GM21717 (cell line): ENCODE measurements around the gene DBH.

Experiments used
- ATAC-seq: cut with Tn5 transposase; IDR thresholded peaks from one replicate; pipeline ENCODE4 v1.9.1; 2021; ENCODE audit warnings: mild to moderate bottlenecking, moderate library complexity; ENCODE audit not compliant: unreplicated experiment

The DBH gene

GRCh38 chr9:133635533-133636531 lies at the start of gene DBH:
Gene DBH (plus strand): TSS chr9:133636363. CDS start chr9:133636372, 9 bp downstream.
- no peak for ATAC-seq

GRCh38 chr9:133587051-133587450 lies 49.1 kb upstream of the DBH start:
- no peak for ATAC-seq

- ATAC-seq = no peak
Measured at GRCh38 chr9:133587466-133587865, 48.7 kb upstream of the DBH start.

GRCh38 chr9:133589454-133590227 lies 46.5 kb upstream of the DBH start:
- no peak for ATAC-seq

- no peak for ATAC-seq
Measured at GRCh38 chr9:133590231-133590855, 45.8 kb upstream of the DBH start.

GRCh38 chr9:133591116-133591910 lies 44.9 kb upstream of the DBH start:
- ATAC-seq = no peak

GRCh38 chr9:133591985-133592384 lies 44.2 kb upstream of the DBH start:
- ATAC-seq = no peak

- ATAC-seq = no peak
Measured at GRCh38 chr9:133592731-133593409, 43.3 kb upstream of the DBH start.

- no peak for ATAC-seq
Measured at GRCh38 chr9:133593587-133594253, 42.4 kb upstream of the DBH start.

GRCh38 chr9:133594310-133594709 lies 41.9 kb upstream of the DBH start:
- ATAC-seq = no peak

- ATAC-seq = no peak
Measured at GRCh38 chr9:133595910-133596309, 40.3 kb upstream of the DBH start.

- ATAC-seq = no peak
Measured at GRCh38 chr9:133597316-133597957, 38.7 kb upstream of the DBH start.

- ATAC-seq = no peak
Measured at GRCh38 chr9:133598978-133599377, 37.2 kb upstream of the DBH start.

- no peak for ATAC-seq
Measured at GRCh38 chr9:133599470-133600173, 36.5 kb upstream of the DBH start.

GRCh38 chr9:133600739-133601138 lies 35.4 kb upstream of the DBH start:
- ATAC-seq = no peak

- ATAC-seq = no peak
Measured at GRCh38 chr9:133601746-133602145, 34.4 kb upstream of the DBH start.

- no peak for ATAC-seq
Measured at GRCh38 chr9:133602277-133602676, 33.9 kb upstream of the DBH start.
